NCI-H2227 (cell line): ENCODE results near the gene DYNC2H1.
"Not testable (repeated sequence)": the region's sequence is repeated elsewhere in the genome, so short reads cannot be mapped to it uniquely, and the experiment has no call there.

ENCODE experiments used
- DNase-seq: peaks from one replicate; lab custom pipeline; 2025; ENCODE audit not compliant: unreplicated experiment; lab: John Stamatoyannopoulos, UW

DYNC2H1 gene

GRCh38 chr11:103358251-103358650 lies 249.0 kb downstream of the DYNC2H1 start:
- DNase-seq, result no peak

- DNase-seq, result no peak
Observed at GRCh38 chr11:103359216-103359615, 250.0 kb downstream of the DYNC2H1 start.

GRCh38 chr11:103364687-103365086 lies 255.5 kb downstream of the DYNC2H1 start:
- DNase-seq, result no peak

GRCh38 chr11:103367650-103368049 lies 258.4 kb downstream of the DYNC2H1 start:
- DNase-seq, result no peak

- no peak for DNase-seq
Observed at GRCh38 chr11:103368145-103368544, 258.9 kb downstream of the DYNC2H1 start.

GRCh38 chr11:103370076-103370475 lies 260.9 kb downstream of the DYNC2H1 start:
- DNase-seq, result no peak

GRCh38 chr11:103372906-103373305 lies 263.7 kb downstream of the DYNC2H1 start:
- DNase-seq, result no peak

GRCh38 chr11:103374227-103374626 lies 265.0 kb downstream of the DYNC2H1 start:
- not testable (repeated sequence) for DNase-seq

- no peak for DNase-seq
Observed at GRCh38 chr11:103378931-103379330, 269.7 kb downstream of the DYNC2H1 start.

- DNase-seq, result no peak
Observed at GRCh38 chr11:103380031-103380430, 270.8 kb downstream of the DYNC2H1 start.

- DNase-seq, result no peak
Observed at GRCh38 chr11:103384652-103385051, 275.4 kb downstream of the DYNC2H1 start.

GRCh38 chr11:103395612-103396011 lies 286.4 kb downstream of the DYNC2H1 start:
- DNase-seq, result no peak

- no peak for DNase-seq
Observed at GRCh38 chr11:103396237-103396636, 287.0 kb downstream of the DYNC2H1 start.

- no peak for DNase-seq
Observed at GRCh38 chr11:103397369-103397768, 288.1 kb downstream of the DYNC2H1 start.

- no peak for DNase-seq
Observed at GRCh38 chr11:103398829-103399228, 289.6 kb downstream of the DYNC2H1 start.

GRCh38 chr11:103406357-103406756 lies 297.1 kb downstream of the DYNC2H1 start:
- no peak for DNase-seq

GRCh38 chr11:103407641-103408040 lies 298.4 kb downstream of the DYNC2H1 start:
- DNase-seq, result no peak

- DNase-seq, result no peak
Observed at GRCh38 chr11:103413266-103413888, 304.2 kb downstream of the DYNC2H1 start.

GRCh38 chr11:103418014-103418413 lies 308.8 kb downstream of the DYNC2H1 start:
- DNase-seq, result no peak

- DNase-seq, result no peak
Observed at GRCh38 chr11:103420593-103420992, 311.4 kb downstream of the DYNC2H1 start.

- DNase-seq, result no peak
Observed at GRCh38 chr11:103433386-103434072, 324.3 kb downstream of the DYNC2H1 start.

GRCh38 chr11:103434073-103434411 lies 324.8 kb downstream of the DYNC2H1 start:
- no peak for DNase-seq
